GM18858 (cell line): Measurements from ENCODE around the gene FKBP7.
"Not testable (repeated sequence)": the region's sequence is repeated elsewhere in the genome, so short reads cannot be mapped to it uniquely, and the experiment has no call there.

ENCODE experiments used
- ATAC-seq: cut with Tn5 transposase; IDR thresholded peaks from one replicate; pipeline ENCODE4 v1.9.1; 2021; ENCODE audit not compliant: unreplicated experiment

The FKBP7 gene

GRCh38 chr2:178450524-178450773 lies 28.0 kb downstream of the FKBP7 start:
- ATAC-seq, result peak; percentile 32

- ATAC-seq, result peak; percentile 4
Measured at GRCh38 chr2:178449700-178450523, 28.5 kb downstream of the FKBP7 start.

- peak; percentile 9 for ATAC-seq
Measured at GRCh38 chr2:178448968-178449661, 29.3 kb downstream of the FKBP7 start.

- no peak for ATAC-seq
Measured at GRCh38 chr2:178441426-178441825, 37.0 kb downstream of the FKBP7 start.

GRCh38 chr2:178436662-178437061 lies 41.7 kb downstream of the FKBP7 start:
- ATAC-seq, result no peak

- ATAC-seq, result no peak
Measured at GRCh38 chr2:178429336-178429735, 49.1 kb downstream of the FKBP7 start.

- ATAC-seq, result no peak
Measured at GRCh38 chr2:178428396-178428806, 50.0 kb downstream of the FKBP7 start.

GRCh38 chr2:178427458-178427857 lies 50.9 kb downstream of the FKBP7 start:
- ATAC-seq, result no peak

GRCh38 chr2:178426388-178426787 lies 52.0 kb downstream of the FKBP7 start:
- no peak for ATAC-seq

GRCh38 chr2:178425255-178425827 lies 53.1 kb downstream of the FKBP7 start:
- ATAC-seq, result no peak

- not testable (repeated sequence) for ATAC-seq
Measured at GRCh38 chr2:178423746-178424145, 54.7 kb downstream of the FKBP7 start.

GRCh38 chr2:178422097-178422496 lies 56.3 kb downstream of the FKBP7 start:
- ATAC-seq, result no peak

- ATAC-seq, result no peak
Measured at GRCh38 chr2:178420463-178420999, 57.9 kb downstream of the FKBP7 start.

GRCh38 chr2:178419123-178419522 lies 59.3 kb downstream of the FKBP7 start:
- ATAC-seq, result no peak

GRCh38 chr2:178418426-178418825 lies 60.0 kb downstream of the FKBP7 start:
- no peak for ATAC-seq

- ATAC-seq, result no peak
Measured at GRCh38 chr2:178417916-178418315, 60.5 kb downstream of the FKBP7 start.

- no peak for ATAC-seq
Measured at GRCh38 chr2:178415979-178416378, 62.4 kb downstream of the FKBP7 start.

GRCh38 chr2:178414266-178415247 lies 63.8 kb downstream of the FKBP7 start:
- peak; percentile 80 for ATAC-seq
